ENCODE measurements around the gene LPIN2. TPM values are rescaled to one million over a fixed set of nuclear protein-coding genes. Genes with fewer than 3 reads are reported as not detected.

Gene LPIN2
- total and polyA plus RNA-seq, 2 of the 13 experiments (the other 11 are each of a cell fraction or from before 2014, with no cell fraction given) = 46.0 to 119 TPM

DNA sequence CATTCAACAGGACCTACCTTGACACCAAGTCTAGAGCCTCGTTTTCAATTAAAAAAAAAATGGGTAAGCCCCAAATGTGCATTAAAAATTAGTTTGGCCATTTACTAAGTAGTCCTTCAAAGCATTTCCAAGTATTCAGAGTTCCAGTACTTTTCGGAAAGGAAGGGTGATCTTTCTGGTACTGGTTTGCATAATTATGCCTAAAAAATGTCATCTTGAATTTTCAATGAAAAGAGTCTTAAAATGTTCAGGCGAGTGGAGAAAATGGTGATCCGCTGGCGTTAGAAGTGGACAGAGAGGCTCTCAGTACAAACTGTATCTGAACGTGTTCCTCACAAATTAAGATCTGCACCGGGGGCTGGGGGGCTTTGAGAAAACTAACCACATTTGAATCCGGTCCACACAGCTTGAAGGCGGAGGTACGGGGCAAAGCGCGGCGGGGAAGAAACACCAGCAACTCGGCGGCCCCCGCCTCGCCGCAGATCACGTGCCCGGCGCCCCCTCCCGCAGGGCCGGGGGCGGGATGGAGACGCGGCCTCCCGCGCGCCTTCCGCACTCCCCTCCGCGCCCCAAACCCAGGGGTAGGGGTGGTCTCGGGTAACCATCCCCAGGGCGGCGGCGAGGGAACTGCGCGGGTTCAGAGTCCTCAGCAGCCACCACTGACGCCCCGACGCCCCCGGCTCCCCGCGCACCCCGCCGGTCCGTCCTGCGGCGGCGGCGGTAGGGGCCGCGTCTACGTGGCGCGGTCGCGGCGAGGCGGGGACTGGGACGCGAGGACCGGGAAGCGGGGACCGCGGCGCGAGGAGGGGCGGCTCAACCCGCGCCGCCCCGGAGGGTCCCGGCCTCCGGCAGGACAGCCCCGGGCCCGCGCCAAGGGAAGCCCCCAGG is 564 bp downstream of the LPIN2 start (continued):
- TF ChIP-seq MXD3 (CRISPR knock-in tag; IDR thresholded peaks at IDR 0.05) (peak; percentile 76; the same call in 1 of the 2 replicates), RXRB (CRISPR knock-in tag; IDR thresholded peaks at IDR 0.05; ENCODE audit: borderline replicate concordance) (no peak), FOXK1 (CRISPR knock-in tag; IDR thresholded peaks at IDR 0.05; ENCODE audit: borderline replicate concordance, low read depth) (no peak; the same call in 1 of the 2 replicates), XBP1 (CRISPR knock-in tag; IDR thresholded peaks at IDR 0.05) (no peak), ZNF747 (CRISPR knock-in tag; IDR thresholded peaks at IDR 0.05; ENCODE audit: borderline replicate concordance) (0 out of 2 replicates have a peak, but pooled peaks have one; percentile 21), ELF3 (CRISPR knock-in tag; IDR thresholded peaks at IDR 0.05) (no peak), TBX3 (IDR thresholded peaks at IDR 0.05; ENCODE audit: borderline replicate concordance) (no peak), ZNF121 (CRISPR knock-in tag; IDR thresholded peaks at IDR 0.05) (no peak), ZNF30 (CRISPR knock-in tag; IDR thresholded peaks at IDR 0.05) (no peak), SMARCC2 (IDR thresholded peaks at IDR 0.05) (no peak), MED13 (CRISPR knock-in tag; IDR thresholded peaks at IDR 0.05) (no peak), PBX2 (CRISPR knock-in tag; IDR thresholded peaks at IDR 0.05) (no peak), ZNF142 (CRISPR knock-in tag; IDR thresholded peaks at IDR 0.05) (no peak), NFKB2 (CRISPR knock-in tag; IDR thresholded peaks at IDR 0.05; ENCODE audit: borderline replicate concordance) (peak; percentile 34; the same call in 1 of the 2 replicates)
- TF ChIP-seq, protein P1, sequence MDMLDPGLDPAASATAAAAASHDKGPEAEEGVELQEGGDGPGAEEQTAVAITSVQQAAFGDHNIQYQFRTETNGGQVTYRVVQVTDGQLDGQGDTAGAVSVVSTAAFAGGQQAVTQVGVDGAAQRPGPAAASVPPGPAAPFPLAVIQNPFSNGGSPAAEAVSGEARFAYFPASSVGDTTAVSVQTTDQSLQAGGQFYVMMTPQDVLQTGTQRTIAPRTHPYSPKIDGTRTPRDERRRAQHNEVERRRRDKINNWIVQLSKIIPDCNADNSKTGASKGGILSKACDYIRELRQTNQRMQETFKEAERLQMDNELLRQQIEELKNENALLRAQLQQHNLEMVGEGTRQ (IDR thresholded peaks at IDR 0.05; ENCODE audit: low read depth, low read length) = 0 out of 2 replicates have a peak, but pooled peaks have one; percentile 14
- TF ChIP-seq, protein P1 (CRISPR knock-in tag; IDR thresholded peaks at IDR 0.05; ENCODE audit: borderline replicate concordance) = peak; percentile 67; the same call in 1 of the 2 replicates
- TF ChIP-seq, protein P2, sequence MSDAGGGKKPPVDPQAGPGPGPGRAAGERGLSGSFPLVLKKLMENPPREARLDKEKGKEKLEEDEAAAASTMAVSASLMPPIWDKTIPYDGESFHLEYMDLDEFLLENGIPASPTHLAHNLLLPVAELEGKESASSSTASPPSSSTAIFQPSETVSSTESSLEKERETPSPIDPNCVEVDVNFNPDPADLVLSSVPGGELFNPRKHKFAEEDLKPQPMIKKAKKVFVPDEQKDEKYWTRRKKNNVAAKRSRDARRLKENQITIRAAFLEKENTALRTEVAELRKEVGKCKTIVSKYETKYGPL (CRISPR knock-in tag; IDR thresholded peaks at IDR 0.05) = no peak
- TF ChIP-seq, protein P3, sequence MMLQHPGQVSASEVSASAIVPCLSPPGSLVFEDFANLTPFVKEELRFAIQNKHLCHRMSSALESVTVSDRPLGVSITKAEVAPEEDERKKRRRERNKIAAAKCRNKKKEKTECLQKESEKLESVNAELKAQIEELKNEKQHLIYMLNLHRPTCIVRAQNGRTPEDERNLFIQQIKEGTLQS (CRISPR knock-in tag; IDR thresholded peaks at IDR 0.05) = 0 out of 2 replicates have a peak, but pooled peaks have one; percentile 16

Data from HepG2 (cell line).